Endothelial cell of umbilical vein (primary cell): Measurements from ENCODE around the gene FAM237A. TPM values are rescaled to one million over a fixed set of nuclear protein-coding genes. Genes with fewer than 3 reads are reported as not detected.

Experiments
- BruUV-seq: library from RNA; stranded (reverse); fragments of 400-500 nt; replicated peaks from 2 replicates; lab custom pipeline; 2021; lab: Mats Ljungman, UMichigan
- CTCF ChIA-PET: fragments of 300-600, 350-600 bp; sonication (Branson Sonifier 250); formaldehyde crosslinking; loops from one replicate; lab custom pipeline; 2021; ENCODE audit warnings: antibody characterized with exemption, inconsistent platforms; lab: Charles Lee
- POLR2A ChIA-PET: fragments of 300-600, 350-600 bp; sonication (Branson Sonifier 250); formaldehyde crosslinking; loops from one replicate; lab custom pipeline; 2021; ENCODE audit warnings: antibody characterized with exemption, inconsistent platforms; lab: Charles Lee
- DNase-seq: peaks from one replicate; pipeline ENCODE4 v3.0.0-alpha.2; 2011; ENCODE audit warnings: low read depth, low spot score
- FAIRE-seq: peaks from 2 replicates; lab custom pipeline; 2011; peaks lifted over from hg19 to GRCh38; lab: Jason Lieb, UNC
- H2AFZ ChIP-seq: 2 replicates; pipeline ENCODE4 v1.6.0; 2012; ENCODE audit warnings: low read depth, low read length, control low read depth, inconsistent platforms
- H3K27ac ChIP-seq: 2 replicates; pipeline ENCODE4 v1.5.1; 2011; ENCODE audit warnings: low read depth, mild to moderate bottlenecking, control low read depth, low read length, moderate library complexity; ENCODE audit not compliant: insufficient read depth
- H3K27me3 ChIP-seq, 2 experiments: 2 replicates each; pipeline versions ENCODE4 v1.6.0 to v1.6.1; 2011; ENCODE audit warnings: low read length in 2 of 2, mixed read lengths in 1 of 2; ENCODE audit not compliant: control insufficient read depth in 2 of 2, insufficient read depth in 2 of 2
- H3K36me3 ChIP-seq, 2 experiments: 2 replicates in 1 of 2; 3 replicates in 1 of 2; pipeline ENCODE4 v1.5.1; 2011; ENCODE audit warnings: low read length in 2 of 2, mild to moderate bottlenecking in 1 of 2, moderate library complexity in 1 of 2; ENCODE audit not compliant: control insufficient read depth in 2 of 2, insufficient read depth in 2 of 2; ENCODE audit errors: extremely low read depth in 1 of 2
- H3K4me1 ChIP-seq: 3 replicates; pipeline ENCODE4 v1.5.1; 2011; ENCODE audit warnings: mild to moderate bottlenecking, low read length; ENCODE audit not compliant: control insufficient read depth, insufficient read depth; ENCODE audit errors: extremely low read depth
- H3K4me2 ChIP-seq: 2 replicates; pipeline ENCODE4 v1.6.1; 2011; ENCODE audit warnings: low read length, control low read depth, mixed read lengths; ENCODE audit not compliant: insufficient read depth
- H3K4me3 ChIP-seq, 3 experiments: fragments of 200-600 bp in 1 of 3; sonication (generic), shearing (Covaris generic) in 1 of 3; replicated peaks in 1 of 3; 2 replicates each; pipeline ENCODE4 v1.5.1; 2011 to 2016; ENCODE audit warnings: control low read depth in 3 of 3, low read length in 3 of 3, mild to moderate bottlenecking in 2 of 3, inconsistent platforms in 1 of 3, low read depth in 1 of 3, moderate library complexity in 1 of 3; ENCODE audit not compliant: insufficient read depth in 1 of 3
- H3K79me2 ChIP-seq: 2 replicates; pipeline ENCODE4 v1.6.0; 2012; ENCODE audit warnings: low read length, inconsistent platforms; ENCODE audit not compliant: control insufficient read depth, insufficient read depth
- H3K9ac ChIP-seq: replicated peaks from 2 replicates; pipeline ENCODE3; 2011; ENCODE audit warnings: low read length, control low read depth; ENCODE audit not compliant: insufficient read depth; ENCODE audit errors: extremely low read depth
- H3K9me1 ChIP-seq: replicated peaks from 3 replicates; pipeline ENCODE4 v1.6.0; 2011; ENCODE audit warnings: mild to moderate bottlenecking, low read length; ENCODE audit not compliant: control insufficient read depth, insufficient read depth; ENCODE audit errors: extremely low read depth
- H3K9me3 ChIP-seq: replicated peaks from 2 replicates; pipeline ENCODE4 v1.5.1; 2012; ENCODE audit warnings: low read length, inconsistent platforms; ENCODE audit not compliant: control insufficient read depth, insufficient read depth
- H4K20me1 ChIP-seq: replicated peaks from 2 replicates; pipeline ENCODE3; 2011; ENCODE audit warnings: mild to moderate bottlenecking, low read length; ENCODE audit not compliant: control insufficient read depth, insufficient read depth; ENCODE audit errors: extremely low read depth
- CTCF ChIP-seq, 2 donors: IDR thresholded peaks; 1 replicate in 1 of 2; 2 replicates in 1 of 2; pipeline ENCODE4 v1.5.1; 2011; ENCODE audit warnings: low read length in 2 of 2, mild to moderate bottlenecking in 2 of 2, moderate library complexity in 2 of 2, control low read depth in 1 of 2, inconsistent platforms in 1 of 2, low read depth in 1 of 2; ENCODE audit not compliant: insufficient read depth in 1 of 2; ENCODE audit errors: extremely low read depth in 1 of 2
- EZH2 ChIP-seq: IDR thresholded peaks from 2 replicates; pipeline ENCODE4 v1.6.1; 2012; ENCODE audit warnings: borderline replicate concordance, low read depth, mild to moderate bottlenecking, moderate library complexity, low read length, inconsistent platforms; ENCODE audit not compliant: severe bottlenecking
- FOS ChIP-seq: IDR thresholded peaks from 2 replicates; pipeline ENCODE4 v1.6.1; 2011; ENCODE audit warnings: mild to moderate bottlenecking, low read length, moderate library complexity, borderline replicate concordance; ENCODE audit not compliant: insufficient read depth
- GATA2 ChIP-seq: IDR thresholded peaks from 2 replicates; pipeline ENCODE4 v1.7.0; 2011; ENCODE audit warnings: low read depth, mild to moderate bottlenecking, moderate library complexity, mixed read lengths, low read length; ENCODE audit not compliant: insufficient read length, insufficient read depth
- JUN ChIP-seq: IDR thresholded peaks from 2 replicates; pipeline ENCODE4 v1.6.1; 2011; ENCODE audit warnings: borderline replicate concordance, low read depth; ENCODE audit not compliant: insufficient read length, insufficient read depth
- MAX ChIP-seq: IDR thresholded peaks from 2 replicates; pipeline ENCODE4 v1.6.1; 2011; ENCODE audit not compliant: insufficient read depth, insufficient read length
- MYC ChIP-seq: IDR thresholded peaks from one replicate; pipeline ENCODE4 v1.6.1; 2011; ENCODE audit warnings: mild to moderate bottlenecking, low read depth, low read length
- POLR2A ChIP-seq: IDR thresholded peaks from 2 replicates; pipeline ENCODE4 v1.6.1; 2012; ENCODE audit warnings: low read depth, mild to moderate bottlenecking, control low read depth, low read length
- POLR2AphosphoS5 ChIP-seq: IDR thresholded peaks from 2 replicates; pipeline ENCODE4 v1.6.1; 2012; ENCODE audit warnings: low read depth, mild to moderate bottlenecking, control low read depth, low read length, moderate library complexity; ENCODE audit not compliant: insufficient read depth
- dilution Hi-C: fragments of 300-500 bp; cut with MboI; formaldehyde crosslinking; loops from one replicate; pipeline ENCODE4 v1.15.0; 2019; ENCODE audit warnings: low sequenced_read_pairs; ENCODE audit not compliant: extremely low pct_ligation_motif_present
- intact Hi-C: fragments of 100-400 bp; cut with micrococcal nuclease; formaldehyde crosslinking; loops from one replicate; pipeline ENCODE4 v1.10.0; 2022
- polyA plus RNA-seq, 4 experiments: library from polyadenylated mRNA; depleted of rRNA in 3 of 4; stranded (reverse) in 3 of 4; unstranded in 1 of 4; fragments of >200 nt; gene quantifications; 2 replicates each; pipeline versions ENCODE4 v1.2.1 to v1.2.3, GENCODE V29; 2011 to 2012; ENCODE audit warnings: missing spikeins in 1 of 4
- total RNA-seq: library from RNA; stranded (reverse); gene quantifications from 2 replicates; pipeline ENCODE4 v1.2.3, GENCODE V29; 2021

Gene FAM237A
- total and polyA plus RNA-seq, 2 donors (not counting 3 experiments of a cell fraction or from before 2014, with no cell fraction given), result not detected

- Histone ChIP-seq H3K9ac (no peak overlapping the region), H3K79me2 (no peaks in the 10 kb centered on the region), H3K4me1 (no peaks in the 10 kb centered on the region), H3K4me3 (no peak overlapping the region), H3K27ac (no peak overlapping the region), H3K36me3 (no peaks in the 10 kb centered on the region), H3K4me2 (no peak overlapping the region), H4K20me1 (no peaks in the 10 kb centered on the region), H2AFZ (no peak overlapping the region), H3K9me3 (no peaks in the 10 kb centered on the region), H3K9me1 (no peaks in the 10 kb centered on the region), H3K27me3 (no peaks in the 10 kb centered on the region)
- intact Hi-C loops (no loop called here), dilution Hi-C loops (no loop called here)
- no TSS peak for BruUV-seq
- no peak for DNase-seq
- no peak for TF ChIP-seq POLR2A
- TF ChIP-seq GATA2, result no peak
- TF ChIP-seq MAX, result no peak
- no peak for TF ChIP-seq FOS
- no peak for TF ChIP-seq POLR2AphosphoS5
- TF ChIP-seq CTCF (IDR thresholded peaks at IDR 0.05; ENCODE audit: extremely low read depth in 1 of 2, insufficient read depth in 1 of 2, low read depth in 1 of 2, low read length in 2 of 2), result no peak
- TF ChIP-seq MYC, result no peak
- no peak for TF ChIP-seq JUN
- TF ChIP-seq EZH2, result no peak
- ChIA-PET POLR2A (no interaction called here), CTCF (interaction anchor here (0.6 kb wide), 1 partner anchor 224 kb away, joined by 3 read pairs; no protein-coding TSS in a partner anchor)
- no peak for FAIRE-seq
These were observed 26.1 kb upstream of the FAM237A start for GRCh38 chr2:206616151-206616550.
